Medulla oblongata (tissue), 1 donor: ENCODE data around the gene TNRC18.

Source experiments
- DNase-seq: peaks from one replicate; pipeline ENCODE4 v3.0.0-alpha.2; 2015; ENCODE audit errors: extremely low spot score

The TNRC18 gene

DNA sequence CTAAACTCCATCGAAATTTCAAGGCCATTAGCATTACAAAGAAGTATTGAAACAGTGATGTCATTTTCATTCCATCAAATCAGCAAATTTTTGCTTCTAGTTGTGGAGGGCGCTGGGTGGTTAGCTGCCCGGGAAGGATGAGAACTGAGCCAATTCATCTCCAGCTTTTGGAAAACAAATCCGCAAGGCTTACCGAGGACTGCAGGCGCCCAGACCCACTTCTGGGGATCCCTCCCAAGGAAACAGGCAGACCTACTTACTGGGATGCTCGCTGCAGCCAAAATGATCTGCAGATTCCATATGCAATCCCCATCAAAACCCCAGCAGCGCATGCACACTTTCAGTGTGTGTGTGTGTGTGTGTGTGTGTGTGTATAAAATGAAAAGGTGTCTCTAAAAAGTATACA lies 19.2 kb downstream of the TNRC18 start:
- no peak for DNase-seq

GRCh38 chr7:5403442-5403841 lies 20.2 kb downstream of the TNRC18 start:
- DNase-seq = no peak

- DNase-seq = no peak
Observed at GRCh38 chr7:5397736-5398135, 25.9 kb downstream of the TNRC18 start.

DNA sequence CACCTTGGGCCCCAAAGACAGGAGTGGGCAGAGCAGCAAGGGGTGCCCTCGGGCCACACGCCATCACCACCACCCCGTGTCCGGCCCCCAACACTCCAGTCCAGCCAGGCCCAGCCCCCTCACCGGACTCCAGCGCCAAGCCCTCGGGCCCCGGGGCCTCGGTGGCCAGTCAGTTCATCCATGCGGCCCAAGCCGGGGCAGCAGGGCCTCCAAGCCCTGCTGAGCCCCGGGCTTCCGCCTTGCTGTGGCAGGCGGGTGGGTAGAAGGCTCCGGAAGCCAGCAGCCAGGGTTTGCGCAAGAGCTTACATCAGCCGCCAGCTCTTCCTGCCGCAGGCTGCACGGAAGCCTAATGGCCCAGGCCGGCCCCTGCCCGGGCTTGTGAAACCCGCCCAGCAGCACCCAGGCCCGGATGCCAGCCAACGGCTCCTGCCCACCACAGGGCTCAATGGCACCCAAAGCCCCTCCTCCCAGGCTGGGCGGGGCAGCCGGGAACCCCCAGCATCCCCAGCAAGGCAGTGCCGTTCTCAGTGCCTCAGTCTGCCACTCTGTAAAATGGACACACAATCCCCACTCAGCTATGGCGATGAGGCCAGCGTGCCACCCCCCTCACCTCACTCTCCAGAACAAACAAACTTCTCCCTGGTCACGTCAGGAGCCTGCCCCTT lies 26.5 kb downstream of the TNRC18 start:
- DNase-seq = peak; percentile 80

DNA sequence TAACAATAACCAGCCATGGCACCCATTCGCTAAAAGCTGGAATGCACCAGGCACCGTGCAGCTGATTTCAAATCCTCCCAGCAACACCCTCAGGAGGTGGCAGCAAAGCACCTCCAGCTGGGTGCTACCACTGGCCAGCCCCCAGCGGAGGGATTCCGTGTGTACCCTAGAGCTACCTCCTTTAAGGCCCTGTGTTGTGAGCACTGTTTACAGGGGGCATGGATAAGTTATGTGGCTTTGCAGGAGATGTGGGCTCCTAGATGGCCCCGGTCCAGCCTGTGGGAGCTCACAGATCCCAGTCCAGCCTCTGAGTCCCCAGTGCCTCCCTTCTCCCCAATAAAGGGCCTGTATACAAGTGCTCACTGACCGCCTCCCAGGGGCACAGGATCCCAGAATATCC lies 27.1 kb downstream of the TNRC18 start:
- peak; percentile 43 for DNase-seq

DNA sequence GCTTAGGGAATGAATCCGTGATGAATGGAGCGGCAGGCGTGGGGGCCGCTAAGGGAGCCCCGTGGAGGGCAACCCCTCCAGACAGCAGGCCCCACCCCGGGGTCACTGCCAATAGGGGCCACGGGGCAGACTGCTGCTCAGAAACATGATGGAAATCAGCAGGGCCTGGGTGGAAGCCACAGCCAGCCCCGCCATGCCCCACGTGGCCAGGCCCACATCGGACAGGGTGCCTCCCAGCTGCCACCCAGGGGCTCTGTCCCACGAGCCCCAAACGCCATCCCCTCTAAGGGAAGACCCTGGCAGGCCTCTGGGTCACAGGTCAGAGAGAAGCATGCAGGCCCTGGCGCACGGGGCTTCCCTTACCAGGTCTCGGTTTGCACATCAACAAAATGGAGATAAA lies 28.4 kb downstream of the TNRC18 start:
- no peak for DNase-seq

DNA sequence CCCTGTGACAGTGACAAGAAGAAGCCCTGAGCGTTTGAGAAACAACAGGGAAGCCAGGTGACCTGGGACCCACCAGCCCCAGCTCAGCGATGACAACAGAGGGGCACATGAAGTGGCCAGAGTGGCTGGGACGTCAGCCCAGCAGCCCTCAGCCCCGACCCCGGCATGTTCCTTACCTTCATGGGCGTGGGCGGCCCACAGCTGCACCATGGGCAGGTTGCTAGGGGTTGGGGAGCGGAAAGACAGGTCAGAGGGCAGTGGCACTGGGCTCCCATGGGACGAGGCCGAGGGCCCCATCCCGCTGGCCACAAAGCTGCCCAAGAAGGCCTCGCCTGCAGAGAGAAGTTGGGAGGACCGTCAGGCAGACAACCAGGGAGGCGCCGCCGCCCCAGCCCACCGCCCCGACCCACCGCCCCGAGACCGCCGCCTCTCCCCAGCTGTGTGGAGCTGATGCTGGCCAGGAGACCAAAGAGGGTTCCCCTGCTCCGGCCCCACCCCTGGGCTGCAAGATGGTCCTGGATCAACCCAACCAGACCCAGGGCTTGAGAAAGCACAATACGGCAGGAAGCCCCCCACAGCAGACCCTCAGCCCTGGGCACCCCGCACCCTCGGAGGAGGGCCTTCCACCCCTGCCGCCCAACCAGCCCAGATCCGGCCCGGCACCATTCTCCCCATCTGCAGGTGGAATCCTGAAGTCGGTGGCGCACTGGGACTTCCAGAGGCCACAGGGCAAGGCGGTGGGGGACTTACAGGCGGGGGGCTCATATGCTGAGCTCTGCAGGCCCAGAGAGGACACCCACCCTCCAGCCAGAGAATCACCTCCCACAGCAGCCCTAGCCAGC lies 29.1 kb downstream of the TNRC18 start:
- DNase-seq = no peak

DNA sequence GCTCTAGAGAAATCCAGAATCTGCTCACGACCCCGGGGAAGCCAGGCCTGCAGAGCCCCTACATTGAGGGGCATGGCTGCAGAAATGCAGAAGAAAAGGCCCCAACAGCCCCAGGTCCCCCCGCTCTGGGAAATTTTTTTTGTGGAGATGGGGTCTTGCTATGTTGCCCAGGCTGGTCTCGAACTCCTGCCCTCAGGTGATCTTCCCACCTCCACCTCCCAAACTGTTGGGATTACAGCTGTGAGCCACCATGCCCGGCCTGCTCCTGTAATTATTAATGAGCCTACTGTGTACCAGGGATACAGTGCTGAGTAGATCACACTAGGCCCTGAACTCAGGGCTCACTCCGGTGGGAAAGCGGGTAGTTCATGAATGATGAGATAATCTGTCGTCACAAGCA lies 29.9 kb downstream of the TNRC18 start:
- no peak for DNase-seq

GRCh38 chr7:5393328-5393727 lies 30.3 kb downstream of the TNRC18 start:
- DNase-seq = no peak

DNA sequence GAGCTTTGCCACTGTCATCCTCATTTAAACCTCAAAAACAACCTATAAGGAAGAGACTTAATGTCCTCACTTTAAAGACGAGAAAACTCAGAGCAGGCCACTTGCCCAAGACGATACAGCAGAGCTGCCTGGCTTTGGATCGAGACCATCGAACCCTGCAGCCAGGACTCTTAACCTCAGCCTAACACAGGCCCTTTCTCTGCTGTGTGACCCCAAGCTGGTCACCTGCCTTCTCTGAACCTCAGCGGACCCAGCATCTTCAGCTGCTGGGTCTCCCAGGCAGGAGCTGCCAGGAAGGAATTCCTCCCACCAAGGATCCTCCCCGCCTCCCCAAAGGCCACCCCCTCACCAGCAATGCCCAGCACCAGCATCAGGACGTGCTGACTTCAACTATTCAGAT lies 32.7 kb downstream of the TNRC18 start:
- no peak for DNase-seq

DNA sequence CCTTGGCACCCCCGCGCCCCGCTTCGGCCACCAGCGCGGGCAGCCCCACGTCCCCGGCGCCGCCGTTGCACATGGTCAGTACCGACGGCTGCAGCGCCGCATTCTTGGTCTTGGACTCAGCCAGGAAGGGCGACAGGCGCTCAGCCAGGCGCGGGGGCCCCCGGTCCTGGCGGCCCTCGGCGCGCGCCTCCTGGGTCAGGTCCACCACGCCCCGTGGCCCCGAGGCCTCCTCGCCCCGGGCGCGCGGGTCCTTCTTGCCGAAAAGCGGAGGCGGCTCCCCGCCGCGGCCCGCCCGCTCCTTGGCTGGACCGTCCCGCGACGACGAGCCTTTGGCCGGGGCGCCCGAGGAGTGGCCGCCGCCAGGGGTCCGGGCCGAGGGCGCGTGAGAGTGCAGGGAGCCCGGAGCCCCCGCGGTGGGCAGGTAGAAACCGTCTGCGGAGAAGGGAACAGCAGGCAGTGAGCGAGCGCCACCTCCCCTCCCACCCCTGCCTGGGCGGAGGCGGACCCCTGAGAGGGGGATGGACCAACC lies 34.7 kb downstream of the TNRC18 start:
- DNase-seq = no peak

- no peak for DNase-seq
Observed at GRCh38 chr7:5388273-5388901, 35.2 kb downstream of the TNRC18 start.

GRCh38 chr7:5387711-5388245 lies 35.9 kb downstream of the TNRC18 start:
- DNase-seq = no peak

GRCh38 chr7:5384618-5385017 lies 39.0 kb downstream of the TNRC18 start:
- DNase-seq = no peak

GRCh38 chr7:5383314-5384098 lies 40.1 kb downstream of the TNRC18 start:
- peak; percentile 17 for DNase-seq

- no peak for DNase-seq
Observed at GRCh38 chr7:5382281-5382892, 41.2 kb downstream of the TNRC18 start.

- no peak for DNase-seq
Observed at GRCh38 chr7:5381071-5381772, 42.4 kb downstream of the TNRC18 start.

- DNase-seq = no peak
Observed at GRCh38 chr7:5380350-5381070, 43.1 kb downstream of the TNRC18 start.

DNA sequence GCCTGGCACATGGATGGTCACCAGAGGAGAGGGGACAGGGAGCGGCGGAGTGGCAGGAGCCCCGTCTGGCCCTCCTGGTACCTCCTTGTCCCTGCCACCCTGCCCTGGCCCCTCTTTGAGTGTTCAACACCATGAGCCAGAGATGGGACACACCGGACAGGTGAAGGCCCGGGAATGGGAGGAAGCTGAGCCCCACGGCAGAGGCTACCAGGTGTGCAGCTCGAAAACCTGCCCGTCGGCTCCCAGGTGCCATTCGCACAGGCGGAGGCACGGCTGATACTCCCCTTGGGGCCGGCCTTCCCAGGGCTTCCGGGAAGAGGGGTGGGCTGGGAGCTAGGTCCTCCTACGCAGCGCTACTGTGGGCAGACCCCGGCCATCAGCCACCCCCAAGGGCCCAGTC lies 44.1 kb downstream of the TNRC18 start:
- DNase-seq = no peak

- DNase-seq = no peak
Observed at GRCh38 chr7:5377816-5378215, 45.8 kb downstream of the TNRC18 start.
